ENCODE data around the gene DAZAP1.

DNA sequence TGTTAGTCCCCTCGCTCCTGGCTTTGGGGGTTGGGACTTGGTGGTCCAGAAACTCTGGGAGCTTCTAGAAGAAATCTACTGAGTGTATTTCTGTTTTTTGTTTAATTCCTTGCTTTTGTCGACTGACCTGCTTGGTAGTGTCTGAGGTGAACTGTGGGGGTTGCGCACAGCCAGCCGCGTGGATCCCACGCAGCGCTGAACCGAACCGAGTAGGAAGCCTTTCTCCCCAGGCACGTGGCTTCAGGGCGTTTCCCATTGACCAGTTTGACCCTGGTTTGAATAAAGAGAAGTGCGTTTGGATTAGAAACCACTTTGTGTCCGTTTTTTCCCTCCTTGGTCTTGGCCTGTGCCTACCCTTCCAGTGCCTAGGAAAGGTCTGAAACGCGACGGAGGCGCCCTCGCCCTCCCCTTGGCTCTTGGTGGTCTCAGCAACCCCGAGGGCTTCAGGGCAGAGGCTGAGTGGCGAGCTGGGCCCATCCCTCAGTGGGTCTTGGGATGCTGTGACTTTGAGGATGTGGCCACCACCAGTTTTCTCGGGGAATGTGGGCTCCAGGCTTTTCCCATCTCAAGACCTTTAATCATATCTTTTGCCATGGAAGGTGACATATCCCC, 28.1 kb downstream of the DAZAP1 start:
- TF ChIP-seq POLR2A (IDR thresholded peaks at IDR 0.05): no peak
- no peak for TF ChIP-seq CTCF (IDR thresholded peaks at IDR 0.05)
